KMS-11 (cell line): ENCODE measurements around the gene XBP1.
A peak's percentile ranks its signal among the peaks of the same experiment; 100 is the strongest.

ENCODE experiments used
- H2AFZ ChIP-seq: fragments of 200-600 bp; sonication (generic); 2 replicates; pipeline ENCODE4 v1.6.1; 2016; ENCODE audit warnings: antibody characterized with exemption, mixed run types, low read depth
- H3K27ac ChIP-seq: fragments of 200-600 bp; sonication (generic); 2 replicates; pipeline ENCODE4 v1.6.1; 2016; ENCODE audit warnings: mild to moderate bottlenecking, mixed run types
- H3K27me3 ChIP-seq: fragments of 200-600 bp; sonication (generic); 2 replicates; pipeline ENCODE4 v1.6.1; 2017; ENCODE audit warnings: mild to moderate bottlenecking, low read depth, mixed run types, moderate library complexity; ENCODE audit not compliant: insufficient read depth
- H3K36me3 ChIP-seq: fragments of 200-600 bp; sonication (generic); 2 replicates; pipeline ENCODE4 v1.6.1; 2017; ENCODE audit warnings: mild to moderate bottlenecking, mixed run types; ENCODE audit not compliant: insufficient read depth
- H3K4me1 ChIP-seq: fragments of 200-600 bp; sonication (generic); 2 replicates; pipeline ENCODE4 v1.6.1; 2016; ENCODE audit warnings: mild to moderate bottlenecking, low read depth, mixed run types; ENCODE audit not compliant: poor library complexity, severe bottlenecking
- H3K4me2 ChIP-seq: fragments of 200-600 bp; sonication (generic); 2 replicates; pipeline ENCODE4 v1.7.0; 2016; ENCODE audit warnings: mild to moderate bottlenecking, mixed run types
- H3K4me3 ChIP-seq: fragments of 200-600 bp; sonication (generic); IDR thresholded peaks from 2 replicates; pipeline ENCODE4 v1.6.1; 2017; ENCODE audit warnings: low read depth, low read length, mixed read lengths; ENCODE audit not compliant: insufficient read depth
- H3K79me2 ChIP-seq: fragments of 200-600 bp; sonication (generic); 2 replicates; pipeline ENCODE4 v1.6.1; 2016; ENCODE audit warnings: low read depth, mixed run types; ENCODE audit not compliant: insufficient read depth
- H3K9ac ChIP-seq: fragments of 200-600 bp; sonication (generic); 2 replicates; pipeline ENCODE4 v1.6.1; 2016; ENCODE audit warnings: mild to moderate bottlenecking, mixed run types
- H4K20me1 ChIP-seq: fragments of 200-600 bp; sonication (generic); 2 replicates; pipeline ENCODE4 v1.6.1; 2016; ENCODE audit warnings: mild to moderate bottlenecking, mixed run types; ENCODE audit not compliant: insufficient read depth
- CTCF ChIP-seq: fragments of 200-600 bp; sonication (generic); conservative IDR thresholded peaks from 2 replicates; pipeline ENCODE4 v1.6.1; 2017; ENCODE audit warnings: low read depth, mild to moderate bottlenecking, antibody characterized with exemption, low read length, moderate library complexity, mixed read lengths

Gene XBP1

DNA sequence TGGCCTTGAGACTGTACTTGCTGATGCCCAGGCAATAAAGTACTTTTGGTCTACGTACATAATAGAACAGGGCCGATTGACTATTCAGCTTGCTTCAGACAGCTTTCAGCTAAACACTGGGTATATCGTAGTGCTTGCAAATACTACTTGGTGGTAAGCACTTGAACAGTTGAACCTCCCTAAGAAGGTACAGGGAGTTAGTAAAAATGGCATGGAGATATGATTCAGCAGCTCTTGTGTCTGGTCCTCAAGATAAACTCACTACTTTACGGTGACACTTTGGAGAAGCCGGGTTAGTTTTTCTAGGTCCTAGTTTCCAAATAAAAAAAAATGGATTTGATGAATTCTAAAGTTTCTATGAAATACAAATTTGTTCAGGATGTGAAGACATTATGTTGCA, 20.5 kb downstream of the XBP1 start:
- no peak overlapping the region for H3K4me2 ChIP-seq
- TF ChIP-seq CTCF = no peak
- peaks cover 12% of the 10 kb centered on the region; the same call in 1 of the 2 replicates for H3K79me2 ChIP-seq
- no peak overlapping the region for H2AFZ ChIP-seq
- H3K4me3 ChIP-seq = no peak overlapping the region
- no peaks in the 10 kb centered on the region for H3K36me3 ChIP-seq
- peaks cover 4% of the 10 kb centered on the region for H3K4me1 ChIP-seq
- H3K9ac ChIP-seq = no peak overlapping the region
- no peaks in the 10 kb centered on the region for H4K20me1 ChIP-seq
- H3K27me3 ChIP-seq = no peaks in the 10 kb centered on the region
- H3K27ac ChIP-seq = no peak overlapping the region

GRCh38 chr22:28774378-28774777, 26.0 kb downstream of the XBP1 start:
- H3K4me2 ChIP-seq = peak overlapping the region; percentile 77
- H3K79me2 ChIP-seq = peaks cover 18% of the 10 kb centered on the region; the same call in 1 of the 2 replicates
- H3K27ac ChIP-seq = no peak overlapping the region
- no peaks in the 10 kb centered on the region for H3K27me3 ChIP-seq
- H3K4me3 ChIP-seq = no peak overlapping the region
- no peaks in the 10 kb centered on the region for H3K36me3 ChIP-seq
- H3K9ac ChIP-seq = no peak overlapping the region
- H3K4me1 ChIP-seq = peaks cover 24% of the 10 kb centered on the region
- no peaks in the 10 kb centered on the region for H4K20me1 ChIP-seq
- TF ChIP-seq CTCF = no peak
- H2AFZ ChIP-seq = no peak overlapping the region

GRCh38 chr22:28773461-28773867, 26.9 kb downstream of the XBP1 start:
- Histone ChIP-seq H3K4me2 (peak overlapping the region; percentile 77), H3K9ac (peak overlapping the region; percentile 76; the same call in 1 of the 2 replicates), H2AFZ (peak overlapping the region; percentile 36; the same call in 1 of the 2 replicates), H3K79me2 (peaks cover 18% of the 10 kb centered on the region; the same call in 1 of the 2 replicates), H3K4me1 (peaks cover 24% of the 10 kb centered on the region), H3K27me3 (no peaks in the 10 kb centered on the region), H3K36me3 (no peaks in the 10 kb centered on the region), H3K27ac (peak overlapping the region; percentile 69), H4K20me1 (no peaks in the 10 kb centered on the region), H3K4me3 (no peak overlapping the region)
- TF ChIP-seq CTCF = peak; percentile 24; the same call in 1 of the 2 replicates

DNA sequence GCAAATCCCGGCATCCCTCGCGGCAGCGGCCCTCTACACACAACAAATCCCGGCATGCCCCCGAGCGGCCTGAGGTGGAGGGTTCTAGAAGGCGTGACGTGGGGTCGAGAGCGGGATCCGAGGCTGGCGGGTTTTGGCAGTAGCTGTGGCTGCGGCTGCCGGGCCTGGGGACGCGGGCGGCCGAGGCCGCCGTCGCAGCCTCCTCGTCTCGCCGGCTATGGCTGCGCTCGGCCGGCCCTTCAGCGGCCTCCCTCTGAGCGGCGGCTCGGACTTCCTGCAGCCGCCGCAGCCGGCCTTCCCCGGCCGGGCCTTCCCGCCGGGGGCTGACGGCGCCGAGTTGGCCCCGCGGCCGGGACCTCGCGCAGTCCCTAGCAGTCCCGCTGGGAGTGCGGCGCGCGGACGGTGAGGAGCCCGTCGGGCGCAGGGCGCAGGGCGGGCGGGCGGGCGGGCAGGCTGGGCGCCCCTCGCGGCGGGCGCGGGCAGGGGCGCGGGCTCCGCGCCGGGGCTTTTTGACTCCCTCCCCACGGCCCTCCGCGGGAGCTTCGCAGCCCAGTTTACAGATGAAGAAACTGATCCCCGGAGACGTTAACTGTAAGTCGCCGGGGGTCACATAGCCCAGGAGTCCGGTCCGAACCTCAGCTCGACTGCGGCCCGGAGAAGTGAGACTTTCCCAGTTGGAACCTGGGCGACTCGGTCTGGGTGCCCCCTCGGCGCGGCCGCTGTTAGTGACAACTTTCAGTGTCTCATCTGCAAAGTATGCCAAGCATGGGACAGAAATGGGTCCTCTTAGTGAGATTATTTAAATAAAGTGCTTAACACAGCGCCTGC, 27.5 kb downstream of the XBP1 start, which contains the start of gene CCDC117:
CCDC117 (plus strand) TSS at position 63 of the 828 bp plus-strand sequence; CDS start at position 218, 155 bp downstream.
- H4K20me1 ChIP-seq = no peaks in the 10 kb centered on the region
- peak within 1 kb of the TSS; percentile 76; the same call in 1 of the 2 replicates for H3K9ac ChIP-seq
- H3K36me3 ChIP-seq = no peaks in the 10 kb centered on the region
- H2AFZ ChIP-seq = peak within 1 kb of the TSS; percentile 55
- peaks cover 18% of the 10 kb centered on the region; the same call in 1 of the 2 replicates for H3K79me2 ChIP-seq
- H3K27ac ChIP-seq = peak within 1 kb of the TSS; percentile 69
- TF ChIP-seq CTCF = peak; percentile 41; the same call in 1 of the 2 replicates
- peak within 1 kb of the TSS; percentile 77 for H3K4me2 ChIP-seq
- H3K4me3 ChIP-seq = no peak within 1 kb of the TSS
- peaks cover 24% of the 10 kb centered on the region for H3K4me1 ChIP-seq
- no peaks in the 10 kb centered on the region for H3K27me3 ChIP-seq
